ENCODE measurements around the gene IGSF3.

- TF ChIP-seq CTCF (conservative IDR thresholded peaks at IDR 0.05; ENCODE audit: low read depth, low read length) = no peak
- no peak for TF ChIP-seq EZH2 (IDR thresholded peaks at IDR 0.05; ENCODE audit: borderline replicate concordance, low read depth, low read length, poor library complexity, severe bottlenecking)
Observed at GRCh38 chr1:116540088-116540487, 127.4 kb downstream of the IGSF3 start.

Measured in A673 (cell line).